Epithelial cell of prostate (primary cell): ENCODE results near the gene TNN.
A peak's percentile ranks its signal among the peaks of the same experiment; 100 is the strongest.
"Not testable (repeated sequence)": the region's sequence is repeated elsewhere in the genome, so short reads cannot be mapped to it uniquely, and the experiment has no call there.

Experiments used
- DNase-seq: peaks from one replicate; pipeline ENCODE4 v3.0.0-alpha.2; 2011; ENCODE audit warnings: low read depth, low spot score
- H3K27ac ChIP-seq: fragments of 450-650 bp; 2 replicates; pipeline ENCODE4 v1.5.1; 2017; ENCODE audit warnings: mild to moderate bottlenecking

TNN gene, protein sequence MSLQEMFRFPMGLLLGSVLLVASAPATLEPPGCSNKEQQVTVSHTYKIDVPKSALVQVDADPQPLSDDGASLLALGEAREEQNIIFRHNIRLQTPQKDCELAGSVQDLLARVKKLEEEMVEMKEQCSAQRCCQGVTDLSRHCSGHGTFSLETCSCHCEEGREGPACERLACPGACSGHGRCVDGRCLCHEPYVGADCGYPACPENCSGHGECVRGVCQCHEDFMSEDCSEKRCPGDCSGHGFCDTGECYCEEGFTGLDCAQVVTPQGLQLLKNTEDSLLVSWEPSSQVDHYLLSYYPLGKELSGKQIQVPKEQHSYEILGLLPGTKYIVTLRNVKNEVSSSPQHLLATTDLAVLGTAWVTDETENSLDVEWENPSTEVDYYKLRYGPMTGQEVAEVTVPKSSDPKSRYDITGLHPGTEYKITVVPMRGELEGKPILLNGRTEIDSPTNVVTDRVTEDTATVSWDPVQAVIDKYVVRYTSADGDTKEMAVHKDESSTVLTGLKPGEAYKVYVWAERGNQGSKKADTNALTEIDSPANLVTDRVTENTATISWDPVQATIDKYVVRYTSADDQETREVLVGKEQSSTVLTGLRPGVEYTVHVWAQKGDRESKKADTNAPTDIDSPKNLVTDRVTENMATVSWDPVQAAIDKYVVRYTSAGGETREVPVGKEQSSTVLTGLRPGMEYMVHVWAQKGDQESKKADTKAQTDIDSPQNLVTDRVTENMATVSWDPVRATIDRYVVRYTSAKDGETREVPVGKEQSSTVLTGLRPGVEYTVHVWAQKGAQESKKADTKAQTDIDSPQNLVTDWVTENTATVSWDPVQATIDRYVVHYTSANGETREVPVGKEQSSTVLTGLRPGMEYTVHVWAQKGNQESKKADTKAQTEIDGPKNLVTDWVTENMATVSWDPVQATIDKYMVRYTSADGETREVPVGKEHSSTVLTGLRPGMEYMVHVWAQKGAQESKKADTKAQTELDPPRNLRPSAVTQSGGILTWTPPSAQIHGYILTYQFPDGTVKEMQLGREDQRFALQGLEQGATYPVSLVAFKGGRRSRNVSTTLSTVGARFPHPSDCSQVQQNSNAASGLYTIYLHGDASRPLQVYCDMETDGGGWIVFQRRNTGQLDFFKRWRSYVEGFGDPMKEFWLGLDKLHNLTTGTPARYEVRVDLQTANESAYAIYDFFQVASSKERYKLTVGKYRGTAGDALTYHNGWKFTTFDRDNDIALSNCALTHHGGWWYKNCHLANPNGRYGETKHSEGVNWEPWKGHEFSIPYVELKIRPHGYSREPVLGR (N-terminal part only)

DNA sequence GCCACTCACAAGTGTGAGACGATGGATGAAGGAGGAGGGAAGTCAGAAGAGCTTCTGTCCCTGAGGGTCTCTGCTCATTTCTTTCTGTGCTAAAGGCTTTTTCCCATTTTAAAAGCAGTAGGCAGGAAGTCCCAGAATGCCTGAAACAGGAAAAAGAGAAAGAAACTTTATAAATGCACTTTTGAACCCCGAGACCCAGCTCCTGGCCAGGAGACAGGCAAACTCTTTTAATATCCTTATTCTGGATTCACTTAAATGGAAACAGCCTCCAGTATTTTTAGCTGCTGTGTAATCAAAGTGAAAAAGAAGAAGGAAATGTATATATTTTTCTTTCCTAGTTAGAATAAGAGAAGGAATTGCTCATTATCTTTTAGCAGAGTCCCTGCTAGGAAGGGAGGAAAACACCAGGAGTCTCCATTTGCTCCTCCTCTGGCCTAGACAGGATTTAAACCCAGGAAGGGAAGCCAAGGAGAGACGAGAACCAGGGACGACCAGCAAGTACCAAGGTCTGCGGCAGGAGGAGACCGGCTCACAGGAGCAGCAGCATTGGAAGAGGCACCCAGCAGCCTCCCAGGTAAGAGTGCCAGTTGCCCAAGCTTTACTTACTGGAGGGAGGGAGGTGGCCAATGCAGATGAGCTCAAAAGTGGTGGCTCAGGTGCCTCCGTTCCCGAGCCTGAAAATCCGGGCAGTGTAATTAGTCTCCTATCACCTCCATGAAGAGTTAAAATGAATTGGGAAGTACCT is at the start of gene TNN:
Gene TNN (plus strand): TSS at position 472 of the 745 bp plus-strand sequence. CDS start 9,586 bp downstream, outside the sequence.
- DNase-seq: no peak
- H3K27ac ChIP-seq: no peak within 1 kb of the TSS

DNA sequence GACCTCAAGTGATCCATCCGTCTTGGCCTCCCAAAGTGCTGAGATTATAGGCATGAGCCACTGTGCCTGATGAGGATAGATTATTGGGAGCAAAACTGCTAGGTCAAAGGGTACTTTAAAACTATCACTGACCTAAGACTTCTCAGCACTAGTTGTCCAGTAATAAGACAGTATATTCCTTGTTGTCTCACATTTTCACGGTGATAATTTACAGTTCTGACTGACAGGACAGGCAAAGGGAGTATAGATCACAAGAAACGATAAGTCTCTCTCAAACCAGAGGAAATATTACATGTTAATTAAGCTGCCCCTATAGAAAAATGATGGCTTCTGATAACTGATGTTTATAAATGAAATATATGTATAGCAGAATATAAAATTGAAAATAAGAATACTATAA is 48.1 kb upstream of the TNN start:
- no peak overlapping the region for H3K27ac ChIP-seq
- DNase-seq: no peak

DNA sequence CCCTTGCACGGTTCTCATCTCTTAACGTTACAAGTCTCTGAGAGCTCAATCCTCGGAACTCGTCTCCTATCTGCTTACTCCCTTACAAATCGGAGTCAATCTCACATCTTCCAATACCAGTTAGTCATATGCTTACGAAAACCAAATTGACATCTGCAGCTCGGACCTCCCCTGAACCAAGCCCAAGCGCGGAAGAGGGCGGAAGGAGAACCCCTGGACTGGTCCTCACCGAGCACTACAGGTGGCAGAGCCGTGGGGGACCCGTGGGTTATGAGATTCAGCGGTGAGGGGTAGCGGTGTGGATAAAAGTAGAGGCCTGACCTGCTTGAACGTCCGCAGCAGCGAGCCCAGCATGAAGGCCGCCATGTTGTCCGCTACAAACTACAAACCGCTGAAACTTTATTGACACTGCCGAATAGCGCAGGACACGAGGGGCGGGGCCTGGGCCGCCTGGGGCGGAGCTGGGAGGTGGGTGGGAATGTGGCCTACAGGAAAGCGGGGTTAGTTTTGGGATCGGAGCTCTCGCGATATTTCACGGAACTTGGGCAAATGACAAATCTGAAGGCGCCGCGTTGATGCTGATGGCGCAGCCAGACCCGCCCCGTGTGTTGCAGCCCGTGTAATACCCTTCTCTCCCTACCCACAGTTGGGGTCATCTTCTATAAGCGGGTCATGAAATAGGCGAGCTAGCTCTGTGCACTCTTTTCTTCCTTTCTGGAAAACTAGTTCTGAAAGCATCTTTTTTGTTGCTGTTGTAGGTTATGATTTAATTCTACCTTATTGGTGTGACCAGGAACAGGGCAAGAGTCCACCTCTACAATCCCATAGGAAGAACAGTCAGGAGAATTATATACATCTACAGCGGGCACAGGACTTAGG is 44.4 kb upstream of the TNN start, which contains the start of gene MRPS14:
Gene MRPS14 (minus strand): TSS at position 383 of the 879 bp plus-strand sequence. CDS start 17 bp downstream, at position 366.
- peak; percentile 92 for DNase-seq
- peak within 1 kb of the TSS; percentile 69 for H3K27ac ChIP-seq

DNA sequence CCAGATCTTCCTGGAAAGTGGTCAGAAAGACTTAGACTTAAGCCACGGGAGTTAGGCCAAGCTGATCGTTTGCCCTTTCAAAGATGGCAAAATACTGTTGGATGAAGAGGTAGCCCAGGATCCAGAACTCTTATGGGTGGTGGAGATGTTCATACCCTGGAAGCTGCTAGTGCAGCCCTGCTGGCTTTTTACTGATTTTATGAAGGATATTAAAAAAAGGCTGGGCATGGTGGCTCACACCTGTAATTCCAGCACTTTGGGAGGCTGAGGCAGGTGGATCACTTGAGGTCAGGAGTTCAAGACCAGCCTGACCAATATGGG is 43.8 kb upstream of the TNN start:
- DNase-seq: not testable (repeated sequence)
- peak overlapping the region; percentile 69 for H3K27ac ChIP-seq

DNA sequence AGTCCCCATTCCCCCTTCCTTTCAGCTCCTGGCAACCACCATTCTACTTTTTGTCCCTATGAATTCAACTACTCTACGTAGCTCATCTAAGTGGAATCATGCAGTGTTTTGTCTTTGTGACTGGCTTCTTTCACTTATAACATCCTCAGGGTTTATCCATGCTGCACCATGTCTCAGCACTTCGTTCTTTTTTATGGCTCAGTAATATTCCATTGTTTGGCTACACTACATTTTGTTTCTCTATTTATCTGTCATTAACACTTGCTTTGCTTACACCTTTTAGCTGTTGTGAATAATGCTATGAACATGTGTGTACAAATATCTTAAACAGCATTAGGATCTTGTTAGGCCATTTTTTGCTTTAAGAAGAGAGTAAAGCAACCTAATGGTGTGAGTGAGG is 42.9 kb upstream of the TNN start:
- no peak overlapping the region for H3K27ac ChIP-seq
- no peak for DNase-seq

DNA sequence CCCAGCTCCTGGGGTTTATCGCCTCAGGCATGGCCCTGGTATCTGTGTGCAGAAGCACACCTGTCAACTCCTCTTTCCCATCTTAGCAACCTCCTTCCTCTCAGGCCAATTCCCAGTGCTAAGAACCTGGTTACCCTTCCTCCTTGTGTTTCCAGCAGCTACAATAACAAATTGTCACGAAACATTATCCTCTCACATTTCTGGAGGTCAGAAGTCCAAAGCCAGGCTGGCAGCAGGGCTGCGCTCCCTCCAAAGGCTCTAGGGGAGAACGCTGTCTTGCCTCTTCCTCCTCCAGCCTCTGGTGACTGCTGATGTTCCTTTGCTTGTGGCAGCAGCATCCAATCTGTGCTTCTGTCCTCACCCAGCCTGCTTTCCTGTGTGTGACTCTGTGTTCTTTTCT is 33.7 kb upstream of the TNN start:
- no peak for DNase-seq
- no peak overlapping the region for H3K27ac ChIP-seq

DNA sequence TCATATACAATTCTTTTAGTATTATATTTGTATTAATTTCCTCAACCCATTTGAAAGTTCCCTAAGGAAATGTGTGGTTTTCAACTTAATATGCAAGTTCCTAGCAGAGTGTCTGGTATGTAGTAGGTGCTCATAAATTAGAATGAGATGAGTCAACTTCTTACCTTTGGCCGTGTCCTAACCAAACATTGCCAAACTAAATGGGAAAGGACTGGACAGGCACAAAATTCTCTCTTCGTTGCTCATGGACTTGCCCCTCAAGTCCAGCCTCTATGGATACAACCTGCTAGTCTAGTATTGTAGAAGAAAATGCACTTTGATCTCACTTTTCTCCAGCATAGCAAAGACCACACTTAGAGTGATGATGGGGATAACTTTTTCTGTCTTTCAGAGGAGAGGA is 32.9 kb upstream of the TNN start:
- H3K27ac ChIP-seq: no peak overlapping the region
- DNase-seq: no peak

DNA sequence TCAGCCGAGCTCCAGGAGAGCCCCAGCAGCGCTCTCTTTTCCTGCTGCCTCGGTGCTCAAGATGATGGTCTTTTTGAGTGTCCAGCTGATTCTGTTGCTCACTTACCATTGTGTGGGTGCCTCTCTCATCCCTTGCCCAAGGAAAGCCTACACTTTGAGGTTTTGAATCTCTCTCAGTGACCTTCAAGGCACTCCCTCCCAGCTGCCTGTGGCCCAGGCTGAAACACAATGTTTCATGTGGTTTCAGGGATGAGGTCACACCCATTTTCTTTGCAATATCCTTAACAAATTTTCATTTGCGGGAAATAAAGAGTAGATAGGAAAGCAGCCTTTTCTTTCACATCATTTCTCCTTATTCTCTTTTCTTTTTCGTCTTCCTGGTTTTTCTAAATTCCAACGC is 31.8 kb upstream of the TNN start:
- H3K27ac ChIP-seq: no peak overlapping the region
- no peak for DNase-seq

DNA sequence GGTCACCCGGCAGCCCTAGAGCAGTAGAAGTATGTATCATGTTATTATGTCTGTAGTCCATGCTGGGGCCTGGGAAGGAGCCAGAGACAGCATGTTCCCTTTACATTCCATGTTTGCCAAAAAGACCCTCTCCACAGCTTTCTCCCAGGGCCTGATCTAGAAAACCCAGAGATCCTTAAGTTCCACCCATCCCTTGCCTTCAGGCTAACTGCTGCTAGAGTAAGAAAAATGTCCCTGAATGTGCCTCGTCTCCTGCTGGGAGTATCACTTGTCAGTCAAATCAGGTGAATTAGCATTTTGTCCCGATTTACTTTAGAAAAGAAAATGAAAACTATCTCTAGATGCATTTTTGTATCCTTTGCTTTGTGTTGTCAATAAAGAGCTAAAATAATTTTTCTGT is 31.2 kb upstream of the TNN start:
- no peak for DNase-seq
- H3K27ac ChIP-seq: no peak overlapping the region

DNA sequence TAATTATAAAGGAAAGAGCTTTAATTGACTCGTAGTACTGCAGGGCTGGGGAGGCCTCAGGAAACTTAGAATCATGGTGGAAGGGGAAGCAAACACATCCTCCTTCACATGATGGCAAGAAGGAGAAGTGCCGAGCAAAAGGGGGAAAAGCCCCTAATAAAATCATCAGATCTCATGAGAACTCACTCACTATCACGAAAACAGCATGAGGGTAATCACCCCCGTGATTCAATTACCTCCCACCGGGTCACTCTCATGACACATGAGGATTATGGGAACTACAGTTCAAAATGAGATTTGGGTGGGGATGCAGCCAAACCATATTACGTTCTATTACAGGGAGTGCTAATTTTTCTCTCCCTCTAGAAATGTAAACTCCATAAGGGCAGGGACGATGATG is 30.2 kb upstream of the TNN start:
- no peak for DNase-seq
- no peak overlapping the region for H3K27ac ChIP-seq

DNA sequence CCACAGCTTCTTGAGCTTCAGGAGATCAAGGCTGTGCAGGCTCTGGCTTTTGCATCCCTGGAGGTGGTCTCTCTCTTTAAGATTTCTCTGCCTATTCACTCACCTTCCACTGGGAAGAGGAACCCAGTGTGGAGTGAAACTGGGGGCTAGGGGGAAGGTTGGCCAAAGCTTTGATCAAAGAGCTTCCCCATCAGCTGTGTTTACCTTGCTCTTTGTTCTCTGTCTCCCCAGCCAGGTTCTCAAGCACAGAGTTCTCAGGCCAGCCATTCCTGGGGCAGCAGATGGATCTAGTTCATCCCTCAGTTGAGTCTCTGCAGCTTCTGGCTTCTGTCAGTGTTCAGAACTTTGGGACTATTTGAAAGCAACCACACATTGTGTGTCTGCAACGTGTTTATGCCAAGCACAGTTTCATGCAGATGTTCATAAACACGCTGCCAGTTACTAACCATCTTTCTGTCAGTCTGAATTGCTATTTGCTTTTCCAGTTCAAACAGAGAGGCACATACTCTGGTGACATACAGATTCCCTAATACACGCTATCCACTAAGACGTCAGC is 27.2 kb upstream of the TNN start:
- no peak overlapping the region for H3K27ac ChIP-seq
- no peak for DNase-seq

DNA sequence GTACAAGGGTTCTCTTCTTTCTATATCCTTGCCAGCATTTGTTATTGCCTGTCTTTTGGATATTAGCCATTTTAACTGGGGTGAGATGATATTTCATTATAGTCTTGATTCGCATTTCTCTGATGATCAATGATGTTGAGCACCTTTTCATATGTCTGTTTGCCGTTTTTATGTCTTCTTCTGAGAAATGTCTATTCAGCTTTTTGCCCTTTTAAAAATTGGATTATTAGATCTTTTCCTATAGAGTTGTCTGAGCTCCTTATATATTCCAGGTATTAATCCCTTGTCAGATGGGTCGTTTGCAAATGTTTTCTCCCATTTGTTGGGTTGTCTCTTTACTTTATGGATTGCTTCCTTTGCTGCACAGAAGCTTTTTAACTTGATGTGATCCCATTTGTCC is 25.0 kb upstream of the TNN start:
- DNase-seq: no peak
- H3K27ac ChIP-seq: no peak overlapping the region

DNA sequence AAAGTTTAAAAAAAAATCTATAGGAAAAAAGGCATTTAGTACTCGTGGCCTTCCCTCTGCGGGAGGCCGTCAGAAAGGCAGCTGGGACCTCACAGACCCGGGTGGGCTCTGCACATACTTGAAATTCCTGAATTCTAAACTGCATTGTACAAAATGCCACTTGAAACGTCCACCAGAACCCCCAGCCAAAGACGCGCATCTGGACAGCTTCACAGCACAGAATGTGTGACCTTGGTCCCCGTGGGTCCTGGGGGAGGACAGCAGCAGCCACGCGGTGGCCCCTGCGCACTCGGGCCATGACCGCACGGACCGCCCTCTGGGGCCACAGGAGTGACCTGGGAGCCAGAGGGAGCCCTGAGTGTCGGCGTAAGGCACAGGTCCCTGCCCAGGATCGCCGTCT is 23.8 kb upstream of the TNN start:
- DNase-seq: no peak
- no peak overlapping the region for H3K27ac ChIP-seq

DNA sequence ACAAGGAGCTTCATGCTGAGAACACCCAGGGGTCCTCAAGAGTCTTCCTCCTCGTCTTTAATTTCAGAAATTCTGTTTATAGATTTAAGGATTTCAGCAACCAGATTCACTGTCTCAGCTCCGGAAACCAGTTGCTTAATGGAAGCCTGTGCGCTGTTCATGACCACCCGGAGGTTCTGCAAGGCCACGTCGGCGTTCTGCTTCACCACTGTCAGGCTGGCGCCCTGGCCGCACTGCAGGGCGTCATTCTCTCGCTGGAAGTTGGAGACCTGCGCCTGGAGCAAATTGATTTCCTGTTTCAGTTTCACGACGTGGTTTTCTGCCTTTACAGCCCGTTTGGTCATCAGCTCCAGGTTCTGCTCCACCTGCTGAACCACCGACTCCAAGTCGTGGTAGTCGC is 23.0 kb upstream of the TNN start:
- not testable (repeated sequence) for H3K27ac ChIP-seq, DNase-seq

DNA sequence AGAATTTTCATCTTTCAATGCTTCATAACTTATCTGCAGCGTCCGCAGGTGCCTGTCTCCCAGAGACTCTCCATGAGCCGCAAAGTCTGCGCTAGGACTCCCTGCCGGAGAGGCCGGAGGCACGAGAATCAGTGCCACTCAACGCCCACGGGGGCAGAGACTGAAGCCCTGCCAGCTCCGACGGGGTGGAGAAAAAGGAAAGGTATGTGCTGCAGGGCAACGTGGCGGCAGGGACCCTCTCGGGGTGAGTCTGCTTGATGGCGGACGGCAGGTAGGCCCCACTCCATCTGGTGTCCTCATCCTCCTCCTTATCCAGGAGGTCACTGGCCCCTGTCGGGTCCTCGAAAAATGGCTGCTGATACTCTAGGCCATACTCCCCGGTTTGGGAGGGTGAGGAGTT is 22.5 kb upstream of the TNN start:
- H3K27ac ChIP-seq: no peak overlapping the region
- DNase-seq: no peak

DNA sequence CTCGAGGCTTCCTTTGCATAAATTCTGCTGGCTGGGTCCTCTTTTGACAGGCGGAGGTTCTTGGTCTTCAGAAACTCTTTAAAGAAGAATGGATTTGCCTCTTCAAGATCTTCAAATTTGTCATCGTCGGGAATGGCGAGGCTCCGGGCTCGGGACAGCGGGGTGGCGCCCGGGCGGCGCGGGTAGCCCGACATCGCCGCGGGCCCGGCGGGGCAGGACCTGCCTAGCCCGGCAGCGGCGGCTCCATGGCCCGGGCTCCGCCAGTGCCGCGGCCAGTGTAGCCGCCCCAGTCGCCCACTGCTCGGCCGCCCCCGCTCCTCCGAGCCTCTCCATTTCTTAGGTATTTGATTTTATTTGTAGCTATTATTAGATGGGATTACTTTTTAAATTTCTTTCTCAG is 22.1 kb upstream of the TNN start:
- H3K27ac ChIP-seq: no peak overlapping the region
- DNase-seq: no peak

DNA sequence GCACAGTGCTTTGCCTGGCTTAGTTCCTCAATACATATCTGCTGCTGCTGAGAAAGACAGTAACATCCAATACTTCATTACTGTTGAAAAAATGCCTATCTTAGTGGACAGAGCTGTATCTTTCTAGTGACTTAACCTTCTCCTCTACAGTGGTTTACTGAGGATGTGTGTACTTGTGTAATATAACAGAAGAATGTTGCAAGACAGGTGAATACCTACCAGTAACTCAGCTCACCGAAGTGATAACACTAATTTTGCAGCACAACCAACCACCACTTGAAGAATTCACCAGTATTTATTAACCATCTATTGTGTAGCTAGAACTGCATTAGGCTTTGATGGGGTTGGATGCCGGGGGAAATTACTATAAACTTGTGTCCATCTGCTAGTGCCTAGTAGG is 16.6 kb upstream of the TNN start:
- no peak for DNase-seq
- H3K27ac ChIP-seq: no peak overlapping the region

DNA sequence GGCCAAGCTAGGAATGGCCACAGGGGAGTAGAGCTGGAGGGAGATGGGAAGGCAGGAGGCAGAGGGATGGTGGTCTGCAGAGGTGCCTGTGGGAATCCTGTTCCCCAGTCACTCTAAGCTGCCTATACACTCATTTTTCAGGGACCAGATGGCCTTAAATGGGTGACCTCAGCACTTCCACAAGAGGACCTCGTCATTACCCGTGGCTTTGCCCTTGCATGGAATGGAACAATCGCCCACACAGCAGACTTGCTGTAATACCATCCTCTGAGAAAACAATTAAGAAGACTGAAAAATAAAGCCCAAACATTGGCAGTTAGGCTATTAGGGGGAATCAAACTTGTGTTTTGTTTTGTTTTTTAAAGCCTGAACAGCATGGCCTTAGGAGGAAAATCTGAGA is 12.9 kb upstream of the TNN start:
- H3K27ac ChIP-seq: no peak overlapping the region
- no peak for DNase-seq

DNA sequence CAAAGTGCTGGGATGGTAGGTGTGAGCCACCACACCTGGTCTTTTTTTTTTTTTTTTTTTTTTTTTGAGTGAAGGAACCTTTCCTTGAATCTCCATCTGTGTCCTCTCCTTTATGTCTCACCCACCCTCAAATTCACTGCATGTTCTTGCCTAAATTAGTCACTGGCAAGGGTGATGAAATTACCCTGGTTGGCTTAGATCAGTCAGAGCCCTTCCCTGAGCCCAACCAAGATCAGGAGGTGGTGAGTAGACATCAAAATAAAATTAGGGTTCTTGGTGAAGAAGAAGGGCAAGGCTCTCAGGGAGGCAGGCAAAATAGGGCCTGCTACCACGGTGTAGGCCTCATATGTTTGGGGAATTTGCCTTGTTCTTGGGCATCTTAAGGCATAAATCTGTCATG is 5.3 kb upstream of the TNN start:
- DNase-seq: peak; percentile 24
- H3K27ac ChIP-seq: no peak overlapping the region
